Hematopoietic multipotent progenitor cell treated with erythropoietin and hydrocortisone succinate and interleukin-3 and kit ligand, for 4 days (in vitro differentiated cells): ENCODE data around the gene OPRM1.
A peak's percentile ranks its signal among the peaks of the same experiment; 100 is the strongest.

Experiments
- DNase-seq: peaks from one replicate; pipeline ENCODE4 v3.0.0-alpha.2; 2015

OPRM1 gene

GRCh38 chr6:154243793-154244750 lies 205.0 kb downstream of the OPRM1 start:
- no peak for DNase-seq

GRCh38 chr6:154245506-154245905 lies 206.5 kb downstream of the OPRM1 start:
- no peak for DNase-seq

DNA sequence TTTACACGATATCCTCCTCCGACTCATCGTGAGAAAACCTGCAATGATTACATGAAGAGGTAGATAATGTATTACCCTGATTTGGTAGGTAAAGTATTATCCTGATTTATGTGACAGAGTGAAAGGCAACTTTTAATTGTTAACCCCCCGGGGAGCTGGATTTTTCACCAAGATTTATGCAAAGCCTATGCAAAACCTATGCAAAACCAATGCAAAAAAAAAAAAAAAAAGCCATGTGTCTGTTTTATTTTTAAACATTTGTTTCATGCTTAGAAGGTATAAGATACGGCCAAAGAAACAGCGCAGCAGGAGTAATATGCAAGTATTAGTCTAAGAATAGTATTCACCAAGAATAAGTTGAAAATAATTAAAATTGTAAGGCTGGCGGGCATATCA lies 207.7 kb downstream of the OPRM1 start:
- DNase-seq, result no peak

DNA sequence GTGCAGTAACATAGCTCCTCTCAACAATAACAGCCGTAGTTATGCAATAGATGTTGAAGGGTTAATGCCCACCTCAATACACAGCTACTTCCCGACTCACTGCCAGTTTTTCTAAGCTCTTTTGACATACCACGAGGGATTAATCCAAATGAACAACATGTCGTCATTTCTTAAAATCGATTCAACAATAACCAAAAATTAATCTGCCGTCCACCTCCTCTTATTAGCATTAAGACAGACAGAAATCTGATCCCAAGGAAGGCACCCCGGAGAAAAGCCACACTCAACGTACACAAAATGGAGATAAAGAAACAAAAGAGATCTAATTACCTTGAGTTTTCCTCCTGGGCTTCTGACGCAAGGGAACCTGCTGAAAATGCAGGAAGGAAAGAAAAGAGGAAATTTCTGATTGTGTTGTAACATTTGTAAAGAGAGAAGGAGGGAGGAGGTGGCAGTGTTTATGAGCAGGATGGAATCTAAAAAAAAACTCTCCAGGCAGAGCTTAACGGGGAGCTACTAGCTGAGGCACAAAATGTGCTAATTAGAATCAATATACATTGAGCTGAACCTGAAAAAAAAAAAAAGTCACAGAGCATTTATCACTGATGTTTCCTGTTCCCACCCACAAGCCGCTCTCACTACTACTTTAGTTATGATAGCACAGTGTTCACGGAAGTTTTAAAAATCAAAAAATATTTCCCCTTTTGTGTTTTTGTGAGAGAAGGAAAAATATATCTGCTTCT lies 208.2 kb downstream of the OPRM1 start:
- peak; percentile 60 for DNase-seq

DNA sequence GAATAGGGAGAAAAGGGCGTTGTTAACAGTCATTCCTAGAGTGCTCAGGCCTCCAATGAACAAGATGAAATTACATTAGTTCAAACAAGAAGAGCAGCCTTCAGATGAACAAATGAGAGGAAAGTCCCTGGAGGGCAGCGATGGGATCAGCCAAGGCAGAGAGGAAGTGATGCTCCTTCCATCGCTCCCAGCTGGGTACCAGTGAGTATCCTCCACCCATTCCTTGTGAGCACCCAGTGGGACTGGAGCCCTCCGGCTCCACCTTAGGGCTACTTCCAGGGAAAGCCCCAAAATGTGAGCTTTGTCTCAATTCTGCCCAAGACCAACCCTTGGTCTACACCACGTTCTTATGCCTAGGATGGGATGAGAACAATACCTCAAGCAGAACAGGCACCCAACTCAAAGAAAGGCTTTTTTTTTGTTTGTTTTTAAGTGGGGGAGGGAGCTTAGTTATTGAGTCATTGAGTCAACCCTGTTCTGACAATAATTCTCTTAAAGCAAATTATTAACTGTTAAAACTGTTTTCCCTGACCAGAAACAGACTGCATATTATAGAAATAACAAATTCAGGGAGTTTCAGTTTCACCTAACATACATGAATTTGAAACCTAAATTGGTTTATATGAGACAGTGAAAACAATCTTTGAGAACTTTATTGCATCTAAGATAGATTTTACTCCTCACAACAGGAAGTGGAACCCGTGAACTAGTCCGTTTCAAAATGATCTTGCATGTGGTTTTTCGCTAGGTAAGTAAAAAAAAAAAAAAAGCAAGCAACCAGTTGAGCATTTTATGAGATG lies 210.7 kb downstream of the OPRM1 start:
- DNase-seq, result peak; percentile 34

DNA sequence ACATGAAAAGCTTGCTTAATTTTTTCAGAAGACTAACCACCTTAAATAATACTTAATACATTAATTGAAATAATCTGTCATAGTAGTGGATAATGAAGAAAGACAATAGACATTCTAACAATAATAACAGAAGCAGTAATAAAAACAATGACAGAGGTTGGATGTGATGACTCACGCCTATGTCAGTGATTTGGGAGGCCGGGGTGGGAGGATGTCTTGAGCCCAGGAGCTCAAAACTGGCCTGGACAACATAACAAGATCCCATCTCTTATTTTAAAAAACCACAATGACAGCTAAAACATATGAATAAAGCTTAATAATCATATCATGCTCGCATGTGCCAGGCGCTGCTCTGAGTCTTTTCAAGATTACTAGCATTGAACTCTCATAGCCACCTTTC lies 212.1 kb downstream of the OPRM1 start:
- DNase-seq, result no peak

GRCh38 chr6:154252678-154253077 lies 213.6 kb downstream of the OPRM1 start:
- peak; percentile 46 for DNase-seq

- DNase-seq, result peak; percentile 77
Observed at GRCh38 chr6:154257067-154257466, 218.0 kb downstream of the OPRM1 start.

GRCh38 chr6:154258064-154258757 lies 219.2 kb downstream of the OPRM1 start:
- DNase-seq, result peak; percentile 84

DNA sequence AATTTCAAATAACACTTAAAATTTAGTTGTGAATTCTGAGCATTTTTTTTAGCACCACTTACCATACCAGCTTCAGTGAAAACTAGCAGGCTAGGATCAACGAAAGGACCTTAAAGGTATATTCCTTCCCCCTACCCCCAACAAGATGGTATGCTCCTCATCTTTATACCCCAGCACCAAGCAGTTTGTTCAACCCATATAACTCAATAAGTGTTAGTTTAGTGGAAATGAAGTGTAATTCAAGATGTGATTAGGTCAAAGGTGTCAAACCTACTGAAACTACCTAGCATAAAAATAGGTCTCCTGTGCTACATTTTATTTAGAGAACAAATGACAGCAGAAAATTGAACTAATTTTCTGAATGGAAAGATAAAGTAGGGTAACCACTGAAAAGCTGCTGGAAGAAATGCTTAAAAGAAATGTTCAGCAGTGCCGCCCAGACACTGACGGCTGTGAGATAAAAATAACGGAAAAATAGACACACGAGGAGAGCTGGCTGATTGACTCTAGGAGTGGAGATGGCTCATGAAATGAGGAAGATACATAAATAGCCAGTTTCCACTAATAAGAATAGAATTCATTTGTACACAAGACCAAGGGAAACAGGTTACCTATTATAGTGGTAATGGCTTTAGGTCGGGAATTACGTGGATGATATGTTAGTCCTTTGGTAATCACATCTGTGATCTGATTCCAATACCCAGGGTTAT lies 222.8 kb downstream of the OPRM1 start:
- DNase-seq, result peak; percentile 58

- no peak for DNase-seq
Observed at GRCh38 chr6:154266560-154267099, 227.6 kb downstream of the OPRM1 start.

GRCh38 chr6:154267508-154268106 lies 228.6 kb downstream of the OPRM1 start:
- no peak for DNase-seq

- DNase-seq, result no peak
Observed at GRCh38 chr6:154268486-154268885, 229.4 kb downstream of the OPRM1 start.

GRCh38 chr6:154274168-154274567 lies 235.1 kb downstream of the OPRM1 start:
- DNase-seq, result no peak

GRCh38 chr6:154276810-154277628 lies 238.0 kb downstream of the OPRM1 start:
- peak; percentile 84 for DNase-seq

GRCh38 chr6:154277629-154278017 lies 238.6 kb downstream of the OPRM1 start:
- no peak for DNase-seq

GRCh38 chr6:154280521-154280920 lies 241.5 kb downstream of the OPRM1 start:
- no peak for DNase-seq

- DNase-seq, result no peak
Observed at GRCh38 chr6:154284313-154284853, 245.3 kb downstream of the OPRM1 start.

GRCh38 chr6:154285826-154286225 lies 246.8 kb downstream of the OPRM1 start:
- DNase-seq, result no peak
